HPDE6-E6E7 (cell line): ENCODE data around the gene REPIN1.
A peak's percentile ranks its signal among the peaks of the same experiment; 100 is the strongest.

Source experiments
- DNase-seq: peaks from one replicate; pipeline ENCODE4 v3.0.0; 2011; ENCODE audit warnings: missing footprints; ENCODE audit errors: extremely low spot score

REPIN1 gene

GRCh38 chr7:150396426-150396825 lies 27.8 kb downstream of the REPIN1 start:
- DNase-seq, result no peak

GRCh38 chr7:150396851-150397260 lies 28.2 kb downstream of the REPIN1 start:
- no peak for DNase-seq

- no peak for DNase-seq
Measured at GRCh38 chr7:150397346-150398107, 28.9 kb downstream of the REPIN1 start.

GRCh38 chr7:150398108-150398964 lies 29.7 kb downstream of the REPIN1 start:
- DNase-seq, result no peak

GRCh38 chr7:150398965-150399320 lies 30.3 kb downstream of the REPIN1 start:
- no peak for DNase-seq

GRCh38 chr7:150399421-150400007 lies 30.9 kb downstream of the REPIN1 start:
- no peak for DNase-seq

GRCh38 chr7:150400008-150400787 lies 31.6 kb downstream of the REPIN1 start:
- peak; percentile 62 for DNase-seq

- no peak for DNase-seq
Measured at GRCh38 chr7:150400788-150401423, 32.3 kb downstream of the REPIN1 start.

- no peak for DNase-seq
Measured at GRCh38 chr7:150401424-150401790, 32.8 kb downstream of the REPIN1 start.

- no peak for DNase-seq
Measured at GRCh38 chr7:150401861-150402631, 33.4 kb downstream of the REPIN1 start.

- DNase-seq, result no peak
Measured at GRCh38 chr7:150402671-150403321, 34.2 kb downstream of the REPIN1 start.

GRCh38 chr7:150403376-150404171 lies 35.0 kb downstream of the REPIN1 start:
- DNase-seq, result no peak

- DNase-seq, result no peak
Measured at GRCh38 chr7:150404172-150404804, 35.7 kb downstream of the REPIN1 start.

- peak; percentile 77 for DNase-seq
Measured at GRCh38 chr7:150404805-150405583, 36.4 kb downstream of the REPIN1 start.

GRCh38 chr7:150405584-150406311 lies 37.1 kb downstream of the REPIN1 start:
- no peak for DNase-seq

- no peak for DNase-seq
Measured at GRCh38 chr7:150406312-150406566, 37.6 kb downstream of the REPIN1 start.

GRCh38 chr7:150406567-150407421 lies 38.2 kb downstream of the REPIN1 start:
- no peak for DNase-seq
